Activated CD4-positive, CD25-positive, alpha-beta regulatory T cell (primary cell): ENCODE data around the gene TUBGCP6.
A peak's percentile ranks its signal among the peaks of the same experiment; 100 is the strongest.
"Not testable (repeated sequence)": the region's sequence is repeated elsewhere in the genome, so short reads cannot be mapped to it uniquely, and the experiment has no call there.

Experiments
- DNase-seq, 4 experiments: peaks; one replicate each; lab custom pipeline; 2025; lab: John Stamatoyannopoulos, UW

TUBGCP6 gene

DNA sequence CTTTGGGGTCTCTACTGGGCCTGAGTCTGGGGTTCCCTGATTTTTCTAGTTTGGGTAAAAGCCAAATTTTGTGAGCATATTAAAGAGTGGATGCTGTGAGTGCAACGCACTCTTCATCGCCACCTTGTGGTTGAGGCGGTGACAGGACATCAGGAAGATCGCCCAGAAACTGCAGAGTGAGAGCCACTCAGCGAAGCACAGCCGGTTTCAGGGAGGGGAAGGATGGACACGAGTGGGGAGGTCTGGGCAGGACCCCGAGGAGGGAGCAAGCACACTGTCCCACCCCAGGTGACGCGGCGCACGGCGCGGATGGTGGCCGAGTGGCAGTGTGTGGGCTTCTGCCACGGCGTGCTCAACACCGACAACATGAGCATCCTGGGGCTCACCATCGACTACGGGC, 34.9 kb downstream of the TUBGCP6 start:
- peak; percentile 43 to 58 (median 52) for DNase-seq

DNA sequence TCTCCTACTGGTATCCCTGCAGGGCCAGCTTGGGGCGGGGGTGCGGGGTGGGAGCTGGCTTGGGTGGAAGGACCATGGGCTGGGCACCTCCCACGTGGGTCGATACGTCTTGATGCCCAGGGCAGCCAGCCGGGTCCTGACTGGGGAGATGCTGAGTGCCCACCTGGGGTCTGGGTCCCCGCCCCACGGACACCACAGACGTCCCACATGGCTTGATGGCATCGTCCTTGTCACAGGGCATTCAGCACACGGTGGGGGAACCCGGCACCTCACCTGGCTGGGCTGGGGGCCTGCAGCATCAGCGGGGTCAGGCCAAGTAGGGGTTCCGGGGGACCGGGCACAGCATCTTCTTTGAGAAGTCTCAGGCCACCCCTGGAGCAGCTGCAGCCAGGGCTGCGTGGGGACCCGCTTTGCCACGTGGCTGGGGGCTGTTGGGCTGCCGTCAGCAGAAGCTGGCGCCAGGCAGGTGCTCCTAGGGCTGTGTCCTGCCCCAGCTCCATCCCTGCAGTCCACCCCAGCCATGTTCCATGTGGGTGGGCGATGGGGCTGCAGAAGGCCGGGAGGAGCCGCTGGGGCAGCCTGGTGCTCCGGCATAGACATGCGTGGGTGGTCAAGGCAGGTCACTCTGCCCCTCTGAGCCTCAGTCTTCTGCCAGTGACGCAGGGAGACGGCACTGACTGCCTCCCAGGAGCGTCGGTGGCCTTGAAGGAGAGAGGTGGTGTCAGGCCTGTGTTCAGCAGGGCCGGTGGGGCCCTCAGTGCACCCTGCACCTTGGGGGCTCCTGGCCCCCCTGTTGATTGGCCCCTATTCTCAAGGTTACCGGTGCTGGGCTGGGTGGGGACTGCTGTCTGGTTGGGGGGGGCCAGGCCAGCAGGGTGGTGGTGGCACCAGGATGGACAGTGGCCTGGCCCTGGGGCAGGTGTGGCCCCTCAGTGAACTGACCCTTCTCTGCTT, 35.6 kb downstream of the TUBGCP6 start:
- no peak for DNase-seq

DNA sequence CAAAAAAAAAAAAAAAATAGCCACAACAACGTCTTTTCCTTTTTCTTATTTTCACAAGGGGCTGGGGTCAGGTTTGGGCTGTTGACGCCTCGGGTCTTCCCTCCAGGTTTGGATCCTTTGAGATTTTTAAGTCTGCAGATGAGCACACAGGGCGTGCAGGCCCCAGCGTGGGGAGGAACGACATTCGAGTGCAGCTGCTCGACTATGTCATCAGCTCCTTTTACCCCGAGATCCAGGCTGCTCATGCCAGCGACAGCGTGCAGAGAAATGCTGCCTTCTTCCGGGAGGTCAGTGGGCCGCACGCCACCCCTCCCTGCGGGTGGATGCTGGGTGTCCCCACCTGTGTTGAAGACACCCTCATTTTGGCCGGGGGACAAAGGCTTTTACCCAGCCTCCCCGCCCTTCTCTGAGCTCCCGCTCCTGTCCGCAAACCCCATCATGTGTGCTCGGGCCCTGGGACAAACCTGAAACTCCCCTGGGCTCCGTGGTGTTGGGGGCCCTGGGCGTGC, 36.3 kb downstream of the TUBGCP6 start:
- DNase-seq: no peak

DNA sequence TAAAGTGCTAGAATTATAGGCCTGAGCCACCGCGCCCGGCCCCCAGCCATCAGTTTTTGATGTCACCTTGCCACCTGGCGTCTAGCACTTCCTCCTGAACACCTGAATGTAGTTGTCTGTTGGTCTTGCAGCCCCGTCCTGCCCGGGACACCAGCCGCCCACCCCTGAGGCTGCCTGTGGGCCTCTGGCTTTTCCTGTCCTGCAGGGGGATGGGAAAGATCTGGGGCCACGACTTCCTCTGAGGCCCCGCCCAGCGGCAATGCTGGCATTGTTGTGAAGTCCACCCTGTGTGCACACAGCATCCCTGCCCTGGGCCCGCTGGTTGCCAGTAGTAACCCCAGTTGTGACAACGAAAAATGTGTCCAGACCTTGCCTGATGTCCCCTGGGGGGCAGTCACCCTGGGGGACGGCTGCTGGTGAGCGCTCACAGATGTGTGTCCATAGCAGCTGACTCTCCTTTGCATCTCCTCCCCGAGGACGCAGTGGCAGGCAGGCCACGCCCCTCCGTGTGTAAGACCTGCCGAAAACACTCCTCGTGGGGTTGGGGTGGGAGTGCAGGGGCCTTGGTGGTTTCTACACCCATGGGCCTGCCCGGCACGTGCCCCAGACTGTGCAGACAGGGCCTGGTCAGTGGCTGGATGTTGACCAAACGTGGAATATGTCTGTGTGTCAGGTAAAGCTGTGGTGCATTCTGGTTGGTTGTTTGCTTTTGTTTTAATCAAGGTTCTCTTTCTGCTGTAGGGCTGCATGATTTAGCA, 37.3 kb downstream of the TUBGCP6 start:
- DNase-seq: no peak

DNA sequence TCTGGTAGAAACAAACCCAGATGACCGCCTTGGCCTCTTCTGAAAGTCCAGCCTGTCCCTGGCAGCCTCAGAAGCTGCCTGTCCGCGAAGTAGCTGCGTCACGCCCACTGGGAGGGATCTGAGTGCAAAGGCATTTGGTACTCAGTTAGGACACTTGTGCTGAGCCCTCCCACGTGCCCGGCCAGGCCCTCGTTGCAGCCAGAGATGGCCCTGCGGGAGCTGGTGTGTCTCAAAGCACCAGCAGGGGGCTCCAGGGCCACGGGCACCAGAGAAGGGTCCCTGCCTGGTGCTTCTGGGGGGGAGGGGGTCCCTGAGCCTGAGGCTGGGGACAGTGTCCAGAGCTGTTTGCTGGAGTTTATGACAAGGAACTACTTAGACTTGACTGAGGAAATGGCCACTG, 38.2 kb downstream of the TUBGCP6 start:
- DNase-seq: no peak

DNA sequence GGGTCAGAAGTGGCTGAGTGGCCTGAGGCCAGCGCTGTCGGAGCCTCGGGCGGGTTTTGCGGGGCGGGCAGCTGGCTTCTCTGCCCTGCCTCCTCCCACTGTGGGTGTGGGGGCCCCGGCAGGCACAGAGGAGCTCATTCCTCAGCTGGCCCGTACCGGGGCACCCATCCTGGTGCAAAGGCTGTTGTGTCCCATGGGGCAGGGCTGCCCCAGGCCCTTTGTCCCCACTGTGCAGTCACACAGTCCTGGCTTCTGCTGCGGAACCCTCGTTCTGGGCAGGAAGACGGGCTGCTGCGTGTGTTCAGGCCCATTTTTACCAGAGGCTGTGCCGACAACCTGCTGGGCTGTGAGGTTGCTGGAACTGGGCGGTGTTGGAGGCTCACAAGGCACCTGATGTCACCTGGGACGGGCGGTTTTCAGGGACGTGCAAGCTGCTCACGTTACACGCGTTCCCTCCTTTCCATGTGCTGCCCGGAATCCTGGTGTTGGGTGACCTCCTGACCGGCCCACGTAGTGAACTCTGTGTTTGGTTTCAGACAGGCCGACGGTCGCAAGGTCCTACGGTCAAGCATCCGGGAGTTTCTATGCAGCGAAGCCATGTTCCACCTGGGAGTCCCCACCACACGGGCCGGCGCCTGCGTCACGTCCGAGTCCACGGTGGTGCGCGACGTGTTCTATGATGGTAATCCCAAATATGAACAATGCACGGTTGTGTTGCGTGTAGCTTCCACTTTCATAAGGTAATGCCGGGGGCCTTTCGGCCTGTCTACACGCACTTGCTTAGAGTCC, 38.8 kb downstream of the TUBGCP6 start:
- no peak for DNase-seq

DNA sequence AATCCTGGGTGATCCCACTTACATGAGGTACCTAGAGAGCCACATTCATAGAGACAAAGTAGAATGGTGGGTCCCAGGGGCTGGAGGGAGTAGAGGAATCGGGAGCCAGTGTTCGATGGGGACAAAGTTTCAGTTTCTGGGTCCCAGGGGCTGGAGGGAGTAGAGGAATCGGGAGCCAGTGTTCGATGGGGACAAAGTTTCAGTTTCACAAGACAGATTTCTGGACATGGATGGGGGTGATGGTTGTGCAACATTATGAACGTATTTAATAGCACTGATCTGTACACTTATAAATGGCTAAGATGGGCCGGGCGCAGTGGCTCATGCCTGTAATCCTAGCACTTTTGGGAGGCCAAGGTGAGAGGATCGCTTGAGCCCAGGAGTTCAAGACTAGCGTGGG, 39.8 kb downstream of the TUBGCP6 start:
- DNase-seq: not testable (repeated sequence)

DNA sequence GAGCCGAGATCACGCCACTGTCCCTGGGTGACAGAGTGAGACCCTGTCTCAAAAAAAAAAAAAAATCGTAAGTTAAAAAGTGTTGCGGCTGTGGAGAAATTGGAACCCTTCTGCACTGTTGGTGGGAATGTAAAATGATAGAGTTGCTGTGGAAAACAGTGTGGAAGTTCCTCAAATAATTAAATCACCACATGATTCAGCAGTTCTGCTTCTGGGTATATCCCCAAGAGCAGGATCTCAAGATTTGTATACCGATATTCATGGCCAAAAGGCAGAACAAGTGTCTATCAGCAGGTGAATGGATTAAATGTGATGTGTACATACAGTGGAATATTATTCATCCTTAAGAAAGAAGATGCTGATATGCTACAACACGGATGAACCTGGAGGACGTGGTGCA, 40.3 kb downstream of the TUBGCP6 start:
- no peak for DNase-seq

DNA sequence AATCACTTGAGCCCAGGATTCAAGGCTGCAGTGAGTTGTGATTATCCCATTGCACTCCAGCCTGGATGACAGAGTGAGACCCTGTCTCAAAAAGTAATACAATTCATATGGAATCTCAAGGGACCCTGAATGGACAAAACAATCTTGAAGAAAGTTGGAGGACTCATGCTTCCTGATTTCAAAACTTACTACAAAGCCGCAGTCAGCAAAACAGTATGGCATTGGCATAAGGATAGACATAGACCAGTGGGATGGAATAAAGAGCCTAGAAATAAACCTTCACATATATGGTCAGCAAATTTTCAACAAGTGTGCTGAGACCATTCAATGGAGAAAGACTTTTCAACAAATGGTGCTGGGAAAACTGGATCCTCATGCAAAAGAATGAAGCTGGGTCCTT, 41.5 kb downstream of the TUBGCP6 start:
- DNase-seq: no peak

DNA sequence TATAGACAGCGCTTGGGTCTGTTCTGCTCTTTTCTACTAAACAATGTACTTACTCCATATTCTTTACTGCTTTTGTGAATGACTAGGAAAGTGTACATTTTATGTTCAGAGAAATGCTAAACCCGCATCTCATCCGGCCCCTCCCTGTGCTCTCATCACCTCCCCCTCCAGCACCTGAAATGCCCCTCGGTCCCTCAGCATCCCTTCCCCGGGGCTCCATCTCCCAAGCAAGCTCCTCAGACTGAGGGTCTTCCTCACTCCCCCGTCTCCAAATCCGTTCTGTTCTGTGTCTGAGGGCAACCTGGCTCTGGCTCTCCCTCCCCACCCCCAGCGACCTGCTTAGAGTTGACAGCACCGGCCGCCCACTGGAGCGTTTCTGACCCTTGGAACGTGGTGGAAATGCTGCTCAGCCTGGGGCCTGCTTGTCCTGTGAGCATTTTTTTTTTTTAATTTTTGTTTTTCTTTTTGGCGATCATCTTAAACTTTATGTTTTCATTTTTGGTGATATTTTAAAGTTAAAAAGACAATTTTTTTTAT, 42.6 kb downstream of the TUBGCP6 start:
- no peak for DNase-seq

DNA sequence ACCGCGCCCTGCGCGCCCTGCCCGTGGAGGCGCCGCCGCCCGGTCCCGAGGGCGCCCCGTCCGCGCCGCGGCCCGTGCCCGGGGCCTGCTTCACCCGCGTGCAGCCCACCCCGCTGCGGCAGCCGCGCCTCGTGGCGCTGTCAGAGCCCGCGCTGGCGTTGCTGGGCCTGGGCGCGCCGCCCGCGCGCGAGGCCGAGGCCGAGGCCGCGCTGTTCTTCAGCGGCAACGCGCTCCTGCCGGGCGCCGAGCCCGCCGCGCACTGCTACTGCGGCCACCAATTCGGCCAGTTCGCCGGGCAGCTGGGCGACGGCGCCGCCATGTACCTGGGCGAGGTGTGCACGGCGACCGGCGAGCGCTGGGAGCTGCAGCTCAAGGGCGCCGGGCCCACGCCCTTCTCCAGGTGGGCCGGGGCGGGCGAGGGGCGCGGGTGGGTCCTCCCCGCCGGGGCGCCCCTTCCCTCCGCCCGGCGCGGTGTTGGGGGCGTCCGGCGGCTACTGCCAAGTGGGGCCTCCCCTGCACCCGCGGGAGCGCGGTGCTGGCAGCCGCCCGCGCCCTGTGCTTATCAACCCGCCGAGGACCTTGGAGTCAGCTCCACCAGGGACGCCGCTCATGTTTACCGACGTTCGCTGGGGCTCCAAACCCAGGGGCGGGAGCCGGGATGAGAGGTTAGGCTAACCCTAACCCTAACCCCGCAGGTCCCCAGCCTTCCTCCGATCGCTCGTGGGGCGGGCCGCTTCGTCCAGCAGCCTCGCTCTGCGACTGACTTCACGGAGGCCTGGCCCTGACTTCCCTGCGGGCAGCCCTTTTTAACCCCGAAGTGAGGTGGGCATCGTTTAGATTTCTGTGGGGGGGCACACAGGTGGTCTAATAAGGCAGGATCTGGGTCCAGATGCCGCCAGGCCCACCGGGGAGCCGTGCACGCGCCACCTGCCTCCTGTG, 43.4 kb downstream of the TUBGCP6 start:
- DNase-seq: no peak

DNA sequence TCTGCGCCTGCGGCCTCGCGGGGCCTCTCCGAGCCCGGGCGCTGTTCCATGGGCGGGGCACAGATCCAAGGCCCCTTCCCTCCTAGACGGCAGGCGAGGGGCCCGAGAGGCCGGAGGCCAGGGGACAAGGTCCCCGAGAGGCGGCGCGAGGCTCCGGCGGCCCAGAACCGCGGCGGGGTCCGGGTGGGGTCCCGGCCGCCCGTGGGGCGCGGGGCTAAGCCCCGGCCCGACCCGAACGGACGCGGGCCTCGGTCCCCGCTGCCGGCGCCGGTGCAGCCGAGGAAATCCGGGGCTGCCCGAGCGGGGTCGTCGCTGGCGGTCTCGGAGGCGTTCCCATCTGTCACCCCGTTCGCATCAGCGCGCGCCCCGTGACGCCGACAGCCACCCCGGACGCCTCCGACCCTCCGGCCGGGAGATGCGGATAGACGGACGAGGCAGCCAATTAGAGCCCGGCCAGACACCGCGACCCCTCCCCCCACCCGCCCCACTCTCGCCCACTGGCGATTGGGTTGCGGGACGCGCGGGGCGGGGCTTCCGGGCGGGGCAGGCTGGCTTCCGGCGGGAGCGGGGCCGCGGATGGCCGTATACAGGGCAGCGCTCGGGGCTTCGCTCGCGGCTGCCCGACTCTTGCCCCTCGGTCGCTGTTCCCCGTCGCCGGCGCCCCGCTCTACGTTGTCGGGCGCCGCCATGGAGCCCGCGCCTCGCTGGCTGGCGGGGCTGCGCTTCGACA, 44.2 kb downstream of the TUBGCP6 start, which contains the start of gene SELENOO:
Gene SELENOO, plus strand, starts transcription at position 551 of the 730 bp plus-strand sequence. Its CDS starts 26 bp downstream, at position 577.
- peak; percentile 86 to 95 (median 92) for DNase-seq

DNA sequence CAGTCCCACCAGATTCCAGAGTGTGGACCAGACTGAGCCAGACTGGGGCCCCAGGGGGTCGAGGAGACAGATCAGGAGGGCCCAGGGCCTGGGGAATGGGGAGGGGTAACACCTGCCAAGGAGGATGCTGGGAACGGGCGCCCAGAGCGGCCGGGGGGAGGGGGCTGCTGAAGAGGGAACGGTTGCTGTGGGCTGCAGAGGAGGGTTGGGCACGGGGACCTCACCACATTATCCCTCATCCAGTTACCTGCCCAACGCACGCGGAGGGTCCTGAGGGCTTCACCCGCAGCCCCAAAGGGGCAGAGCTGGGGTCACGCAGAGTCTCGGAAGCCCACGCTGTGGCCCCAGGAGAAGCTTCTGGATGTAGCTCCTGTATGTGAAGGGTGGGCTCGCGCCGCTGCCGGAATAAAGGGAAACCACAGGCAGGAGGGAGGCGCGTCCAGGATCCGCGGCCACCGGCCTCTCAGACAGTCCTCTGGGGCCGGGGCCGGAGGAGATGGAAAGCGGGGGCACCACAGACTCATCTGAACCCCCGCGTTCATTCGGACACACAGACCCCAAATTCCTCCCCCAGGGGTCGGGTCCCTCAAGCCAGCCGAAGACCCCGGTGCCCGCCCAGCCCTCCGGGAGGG, 44.9 kb downstream of the TUBGCP6 start:
- no peak for DNase-seq

DNA sequence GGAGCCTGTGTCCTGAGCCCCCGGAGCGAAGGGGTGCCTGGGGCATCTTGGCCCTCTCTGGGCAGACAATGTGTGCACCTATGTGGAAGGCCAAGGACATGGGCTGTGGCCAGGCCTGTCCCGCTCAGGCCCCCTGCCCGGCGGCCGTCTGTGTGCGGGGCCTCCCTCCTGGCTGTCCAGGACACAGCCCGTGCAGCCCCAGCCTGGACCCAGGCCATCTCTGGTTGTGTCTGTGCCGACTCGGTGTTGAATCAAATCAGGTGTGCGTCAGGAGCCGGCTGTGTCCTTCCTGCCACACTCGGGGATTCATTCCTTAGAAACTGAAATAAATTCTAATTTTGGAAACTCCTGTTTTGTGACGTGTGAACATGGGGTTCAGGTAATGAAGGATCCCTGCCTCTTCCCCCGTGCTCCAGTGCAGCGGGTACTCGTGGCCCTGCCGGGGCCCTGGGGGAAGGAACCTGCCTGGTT, 45.5 kb downstream of the TUBGCP6 start:
- no peak for DNase-seq

DNA sequence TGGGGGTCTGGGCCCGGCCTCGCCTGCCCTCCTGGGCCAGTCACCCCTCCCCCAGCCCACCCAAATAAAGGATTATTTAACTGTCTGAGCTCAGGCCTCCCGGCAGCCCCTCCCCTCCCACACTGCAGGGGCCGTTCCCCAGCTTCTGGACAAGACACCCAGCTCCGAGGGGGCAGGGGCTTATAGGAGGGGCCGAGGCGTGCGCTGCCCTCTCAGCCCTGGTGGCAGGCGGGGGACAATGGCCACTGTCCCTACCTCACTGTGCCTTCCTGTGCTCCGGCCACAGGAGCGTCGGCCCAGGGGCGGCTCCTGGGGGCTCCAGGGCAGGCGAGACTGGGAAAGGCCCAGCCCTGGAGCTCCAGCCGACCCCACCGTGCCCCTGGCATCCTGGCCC, 46.2 kb downstream of the TUBGCP6 start:
- no peak for DNase-seq

DNA sequence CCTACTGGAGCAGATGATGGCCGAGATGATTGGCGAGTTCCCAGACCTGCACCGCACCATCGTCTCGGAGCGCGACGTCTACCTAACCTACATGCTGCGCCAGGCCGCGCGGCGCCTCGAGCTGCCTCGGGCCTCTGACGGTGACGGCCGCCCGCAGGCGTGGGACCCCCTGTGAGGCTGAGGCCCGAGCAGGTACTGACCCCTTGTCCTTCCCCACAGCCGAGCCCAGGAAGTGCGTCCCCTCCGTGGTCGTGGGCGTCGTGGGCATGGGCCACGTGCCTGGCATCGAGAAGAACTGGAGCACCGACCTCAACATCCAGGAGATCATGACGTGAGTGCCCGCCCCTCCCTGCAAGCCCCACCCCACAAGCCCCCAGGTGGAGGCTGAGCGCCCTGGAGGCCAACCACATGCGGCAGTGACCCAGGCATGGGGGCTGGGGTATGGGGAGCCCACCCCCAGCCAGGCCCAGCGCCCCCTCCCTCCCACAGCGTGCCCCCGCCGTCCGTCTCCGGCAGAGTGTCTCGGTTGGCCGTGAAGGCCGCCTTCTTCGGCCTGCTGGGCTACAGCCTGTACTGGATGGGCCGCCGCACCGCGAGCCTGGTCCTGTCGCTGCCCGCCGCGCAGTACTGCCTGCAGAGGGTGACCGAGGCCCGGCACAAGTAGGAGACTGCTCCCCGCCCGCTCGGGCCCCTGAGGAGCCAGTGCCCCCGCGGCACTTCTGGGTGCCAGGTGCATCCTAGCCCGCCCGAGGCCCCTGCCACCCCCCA, 46.8 kb downstream of the TUBGCP6 start:
- no peak for DNase-seq

DNA sequence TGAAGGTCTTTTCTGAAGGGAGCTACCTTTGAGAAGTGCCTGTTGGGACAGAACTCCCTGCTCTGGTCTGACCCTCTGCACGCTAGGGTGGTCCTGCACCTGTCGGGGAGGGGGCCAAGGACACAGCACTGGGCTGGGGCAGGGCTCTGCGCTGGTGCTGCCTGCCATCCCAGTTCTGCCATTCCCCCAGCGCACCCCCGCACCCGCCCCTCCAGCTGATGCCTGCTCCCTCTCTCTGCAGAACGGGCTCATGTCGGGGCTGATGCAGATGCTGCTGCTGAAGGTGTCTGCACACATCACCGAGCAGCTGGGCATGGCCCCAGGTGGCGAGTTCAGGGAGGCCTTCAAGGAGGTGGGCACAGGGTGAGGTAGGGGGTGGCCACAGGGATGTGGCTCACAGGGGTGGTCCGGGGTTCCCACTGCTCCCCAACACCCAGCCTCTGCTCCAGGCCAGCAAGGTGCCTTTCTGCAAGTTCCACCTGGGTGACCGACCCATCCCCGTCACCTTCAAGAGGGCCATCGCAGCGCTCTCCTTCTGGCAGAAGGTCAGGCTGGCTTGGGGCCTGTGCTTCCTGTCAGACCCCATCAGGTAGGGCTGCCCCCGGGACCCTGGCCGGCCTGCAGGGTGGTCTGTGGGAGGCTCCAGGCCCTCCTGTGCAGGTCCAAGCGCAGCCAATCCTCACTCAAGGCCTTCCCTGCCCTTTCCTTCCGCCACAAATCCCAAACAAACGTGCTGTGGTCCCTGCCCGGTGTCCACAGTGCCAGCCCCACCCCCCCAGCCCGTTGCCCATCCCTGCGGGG, 47.6 kb downstream of the TUBGCP6 start:
- no peak for DNase-seq

DNA sequence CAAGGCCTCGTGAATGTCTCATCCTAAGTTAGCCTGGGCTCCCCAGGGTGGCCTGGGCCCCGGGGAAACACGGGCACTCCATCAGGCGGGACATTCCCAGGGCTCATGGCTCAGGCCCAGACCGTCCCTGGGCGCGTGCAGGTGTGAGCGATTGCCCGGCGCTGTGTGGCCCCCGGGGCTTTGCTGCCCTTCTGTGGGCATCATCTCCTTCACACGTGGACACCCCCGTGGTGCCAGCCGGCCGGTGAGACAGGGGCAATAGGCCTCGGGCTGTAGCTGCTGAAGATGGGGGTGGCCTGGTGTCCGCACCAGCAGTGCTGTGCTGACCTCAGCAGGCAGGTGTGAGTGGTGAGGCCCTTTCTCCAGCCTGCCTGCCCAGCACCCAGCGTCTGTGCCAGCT, 48.6 kb downstream of the TUBGCP6 start:
- no peak for DNase-seq
